Lower leg skin (tissue), 3 donors: ENCODE measurements around the gene BSPRY.

Experiments used
- POLR2A ChIP-seq, 2 donors: fragments of 450-650 bp; IDR thresholded peaks; one replicate each; pipeline ENCODE4 v1.6.1; 2016 to 2017; ENCODE audit warnings: antibody characterized with exemption in 2 of 2, mild to moderate bottlenecking in 1 of 2, moderate library complexity in 1 of 2
- TF ChIP-seq, protein P1 (sequence below), 3 donors: fragments of 450-650 bp; IDR thresholded peaks; one replicate each; pipeline ENCODE4 v1.5.1; 2016; ENCODE audit warnings: antibody characterized with exemption in 3 of 3, mild to moderate bottlenecking in 3 of 3, moderate library complexity in 2 of 3

DNA sequence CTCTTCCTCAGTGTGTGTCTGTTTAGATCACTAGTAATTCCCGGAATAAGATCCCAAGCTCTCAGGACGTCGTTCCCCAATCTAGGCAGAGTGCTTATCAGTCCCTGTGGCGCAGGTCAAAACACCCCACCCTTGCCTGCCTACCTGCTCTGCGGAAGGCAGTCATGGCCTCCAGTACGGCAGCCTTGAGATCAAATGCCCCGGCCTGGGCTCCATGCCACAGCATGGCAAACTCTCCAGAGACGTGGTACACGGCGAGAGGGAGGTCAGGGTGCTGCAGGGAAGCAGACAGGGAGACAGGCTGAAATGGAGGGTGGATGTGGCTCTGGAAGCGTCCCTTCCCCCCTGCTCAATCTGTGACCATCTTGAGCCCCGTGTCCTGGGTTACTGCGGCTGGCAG, 39.5 kb downstream of the BSPRY start:
- TF ChIP-seq, protein P1, sequence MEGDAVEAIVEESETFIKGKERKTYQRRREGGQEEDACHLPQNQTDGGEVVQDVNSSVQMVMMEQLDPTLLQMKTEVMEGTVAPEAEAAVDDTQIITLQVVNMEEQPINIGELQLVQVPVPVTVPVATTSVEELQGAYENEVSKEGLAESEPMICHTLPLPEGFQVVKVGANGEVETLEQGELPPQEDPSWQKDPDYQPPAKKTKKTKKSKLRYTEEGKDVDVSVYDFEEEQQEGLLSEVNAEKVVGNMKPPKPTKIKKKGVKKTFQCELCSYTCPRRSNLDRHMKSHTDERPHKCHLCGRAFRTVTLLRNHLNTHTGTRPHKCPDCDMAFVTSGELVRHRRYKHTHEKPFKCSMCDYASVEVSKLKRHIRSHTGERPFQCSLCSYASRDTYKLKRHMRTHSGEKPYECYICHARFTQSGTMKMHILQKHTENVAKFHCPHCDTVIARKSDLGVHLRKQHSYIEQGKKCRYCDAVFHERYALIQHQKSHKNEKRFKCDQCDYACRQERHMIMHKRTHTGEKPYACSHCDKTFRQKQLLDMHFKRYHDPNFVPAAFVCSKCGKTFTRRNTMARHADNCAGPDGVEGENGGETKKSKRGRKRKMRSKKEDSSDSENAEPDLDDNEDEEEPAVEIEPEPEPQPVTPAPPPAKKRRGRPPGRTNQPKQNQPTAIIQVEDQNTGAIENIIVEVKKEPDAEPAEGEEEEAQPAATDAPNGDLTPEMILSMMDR (IDR thresholded peaks at IDR 0.05), result no peak
- no peak for TF ChIP-seq POLR2A (IDR thresholded peaks at IDR 0.05)
